ENCODE data around the gene HOXD4. TPM values are rescaled to one million over a fixed set of nuclear protein-coding genes. Genes with fewer than 3 reads are reported as not detected.

HOXD4 gene
- total and polyA plus RNA-seq, 10 of the 15 experiments (the other 5 are each of a cell fraction or from before 2014, with no cell fraction given) = 0.07 TPM; not detected in 9

DNA sequence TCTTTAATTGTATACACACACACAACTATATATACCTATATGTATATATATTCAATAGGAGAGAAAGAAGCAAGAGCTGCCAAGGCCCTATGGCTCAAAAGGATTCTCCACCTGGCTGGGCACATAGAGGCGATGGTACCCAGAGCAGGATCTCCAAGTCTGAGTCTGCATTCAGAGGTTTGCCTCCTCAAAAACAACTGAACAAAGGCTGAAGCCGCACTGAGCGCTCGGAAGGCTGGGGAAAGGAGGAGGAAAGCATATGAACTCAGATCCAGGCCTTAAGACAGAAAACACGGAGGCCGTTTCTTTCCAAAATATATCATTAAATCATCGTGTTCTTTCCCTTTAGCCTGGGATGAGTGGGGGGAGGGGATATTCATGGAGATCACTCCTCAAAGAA lies 48.2 kb upstream of the HOXD4 start:
- Histone ChIP-seq H3K4me1 (ENCODE audit: control insufficient read depth, insufficient read depth, low read length) (no peaks in the 10 kb centered on the region), H3K4me2 (ENCODE audit: control insufficient read depth, insufficient read depth) (no peak overlapping the region), H3K9ac (ENCODE audit: control insufficient read depth, insufficient read depth, low read length) (no peak overlapping the region), H3K36me3 (ENCODE audit: control insufficient read depth in 2 of 2, insufficient read depth in 2 of 2, low read length in 1 of 2) (no peaks in the 10 kb centered on the region), H3K27ac (ENCODE audit: control insufficient read depth, insufficient read depth) (no peak overlapping the region), H3K9me3 (replicated peaks; ENCODE audit: control insufficient read depth, insufficient read depth, low read length) (peaks cover 3% of the 10 kb centered on the region; the same call in 1 of the 3 replicates), H3K27me3 (replicated peaks in 1 of 2; ENCODE audit: control insufficient read depth in 2 of 2, insufficient read depth in 2 of 2, low read length in 1 of 2) (peaks cover 16 to 42% of the 10 kb centered on the region in 2 experiments), H4K20me1 (ENCODE audit: control insufficient read depth, insufficient read depth) (no peaks in the 10 kb centered on the region), H3K79me2 (ENCODE audit: control insufficient read depth, insufficient read depth, low read length) (no peaks in the 10 kb centered on the region), H2AFZ (ENCODE audit: control insufficient read depth, low read depth, low read length) (no peak overlapping the region), H3K4me3 (no peak overlapping the region)
- RAD21 ChIA-PET (ENCODE audit: unreplicated experiment) = no interaction called here
- no TSS peak for BruUV-seq (replicated peaks)
- 18% methylated on average over 7 of the region's 7 CpGs for WGBS (ENCODE audit: insufficient coverage, insufficient replicate concordance, low lambda C conversion rate, missing lambda C conversion rate)
- in situ Hi-C loops (cut with MboI) = no loop called here
- CTCF ChIA-PET = interaction anchor here (1.0 to 2.6 kb wide), 4 partner anchors 8 to 352 kb away, joined by 3 to 11 read pairs (median 4); no protein-coding TSS in a partner anchor
- TF ChIP-seq, protein P1, sequence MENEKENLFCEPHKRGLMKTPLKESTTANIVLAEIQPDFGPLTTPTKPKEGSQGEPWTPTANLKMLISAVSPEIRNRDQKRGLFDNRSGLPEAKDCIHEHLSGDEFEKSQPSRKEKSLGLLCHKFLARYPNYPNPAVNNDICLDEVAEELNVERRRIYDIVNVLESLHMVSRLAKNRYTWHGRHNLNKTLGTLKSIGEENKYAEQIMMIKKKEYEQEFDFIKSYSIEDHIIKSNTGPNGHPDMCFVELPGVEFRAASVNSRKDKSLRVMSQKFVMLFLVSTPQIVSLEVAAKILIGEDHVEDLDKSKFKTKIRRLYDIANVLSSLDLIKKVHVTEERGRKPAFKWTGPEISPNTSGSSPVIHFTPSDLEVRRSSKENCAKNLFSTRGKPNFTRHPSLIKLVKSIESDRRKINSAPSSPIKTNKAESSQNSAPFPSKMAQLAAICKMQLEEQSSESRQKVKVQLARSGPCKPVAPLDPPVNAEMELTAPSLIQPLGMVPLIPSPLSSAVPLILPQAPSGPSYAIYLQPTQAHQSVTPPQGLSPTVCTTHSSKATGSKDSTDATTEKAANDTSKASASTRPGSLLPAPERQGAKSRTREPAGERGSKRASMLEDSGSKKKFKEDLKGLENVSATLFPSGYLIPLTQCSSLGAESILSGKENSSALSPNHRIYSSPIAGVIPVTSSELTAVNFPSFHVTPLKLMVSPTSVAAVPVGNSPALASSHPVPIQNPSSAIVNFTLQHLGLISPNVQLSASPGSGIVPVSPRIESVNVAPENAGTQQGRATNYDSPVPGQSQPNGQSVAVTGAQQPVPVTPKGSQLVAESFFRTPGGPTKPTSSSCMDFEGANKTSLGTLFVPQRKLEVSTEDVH (IDR thresholded peaks at IDR 0.05; ENCODE audit: low read depth, partially characterized antibody) = no peak
- TF ChIP-seq, protein P2, sequence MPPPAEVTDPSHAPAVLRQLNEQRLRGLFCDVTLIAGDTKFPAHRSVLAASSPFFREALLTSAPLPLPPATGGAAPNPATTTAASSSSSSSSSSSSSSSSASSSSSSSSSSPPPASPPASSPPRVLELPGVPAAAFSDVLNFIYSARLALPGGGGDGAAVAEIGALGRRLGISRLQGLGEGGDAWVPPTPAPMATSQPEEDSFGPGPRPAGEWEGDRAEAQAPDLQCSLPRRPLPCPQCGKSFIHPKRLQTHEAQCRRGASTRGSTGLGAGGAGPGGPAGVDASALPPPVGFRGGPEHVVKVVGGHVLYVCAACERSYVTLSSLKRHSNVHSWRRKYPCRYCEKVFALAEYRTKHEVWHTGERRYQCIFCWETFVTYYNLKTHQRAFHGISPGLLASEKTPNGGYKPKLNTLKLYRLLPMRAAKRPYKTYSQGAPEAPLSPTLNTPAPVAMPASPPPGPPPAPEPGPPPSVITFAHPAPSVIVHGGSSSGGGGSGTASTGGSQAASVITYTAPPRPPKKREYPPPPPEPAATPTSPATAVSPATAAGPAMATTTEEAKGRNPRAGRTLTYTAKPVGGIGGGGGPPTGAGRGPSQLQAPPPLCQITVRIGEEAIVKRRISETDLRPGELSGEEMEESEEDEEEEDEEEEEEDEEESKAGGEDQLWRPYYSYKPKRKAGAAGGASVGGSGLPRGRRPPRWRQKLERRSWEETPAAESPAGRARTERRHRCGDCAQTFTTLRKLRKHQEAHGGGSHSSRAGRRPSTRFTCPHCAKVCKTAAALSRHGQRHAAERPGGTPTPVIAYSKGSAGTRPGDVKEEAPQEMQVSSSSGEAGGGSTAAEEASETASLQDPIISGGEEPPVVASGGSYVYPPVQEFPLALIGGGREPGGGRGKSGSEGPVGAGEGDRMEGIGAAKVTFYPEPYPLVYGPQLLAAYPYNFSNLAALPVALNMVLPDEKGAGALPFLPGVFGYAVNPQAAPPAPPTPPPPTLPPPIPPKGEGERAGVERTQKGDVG (CRISPR knock-in tag; IDR thresholded peaks at IDR 0.05) = no peak
- no peak for TF ChIP-seq IKZF2 (IDR thresholded peaks at IDR 0.05)
- TF ChIP-seq PML (IDR thresholded peaks at IDR 0.05; ENCODE audit: low read length) = no peak
- TF ChIP-seq YBX1 (IDR thresholded peaks at IDR 0.05) = no peak
- no peak for TF ChIP-seq EED (IDR thresholded peaks at IDR 0.05; ENCODE audit: low read depth)
- TF ChIP-seq, protein P3, sequence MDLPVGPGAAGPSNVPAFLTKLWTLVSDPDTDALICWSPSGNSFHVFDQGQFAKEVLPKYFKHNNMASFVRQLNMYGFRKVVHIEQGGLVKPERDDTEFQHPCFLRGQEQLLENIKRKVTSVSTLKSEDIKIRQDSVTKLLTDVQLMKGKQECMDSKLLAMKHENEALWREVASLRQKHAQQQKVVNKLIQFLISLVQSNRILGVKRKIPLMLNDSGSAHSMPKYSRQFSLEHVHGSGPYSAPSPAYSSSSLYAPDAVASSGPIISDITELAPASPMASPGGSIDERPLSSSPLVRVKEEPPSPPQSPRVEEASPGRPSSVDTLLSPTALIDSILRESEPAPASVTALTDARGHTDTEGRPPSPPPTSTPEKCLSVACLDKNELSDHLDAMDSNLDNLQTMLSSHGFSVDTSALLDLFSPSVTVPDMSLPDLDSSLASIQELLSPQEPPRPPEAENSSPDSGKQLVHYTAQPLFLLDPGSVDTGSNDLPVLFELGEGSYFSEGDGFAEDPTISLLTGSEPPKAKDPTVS (IDR thresholded peaks at IDR 0.05; ENCODE audit: low read depth, low read length) = no peak
- TF ChIP-seq, protein P4, sequence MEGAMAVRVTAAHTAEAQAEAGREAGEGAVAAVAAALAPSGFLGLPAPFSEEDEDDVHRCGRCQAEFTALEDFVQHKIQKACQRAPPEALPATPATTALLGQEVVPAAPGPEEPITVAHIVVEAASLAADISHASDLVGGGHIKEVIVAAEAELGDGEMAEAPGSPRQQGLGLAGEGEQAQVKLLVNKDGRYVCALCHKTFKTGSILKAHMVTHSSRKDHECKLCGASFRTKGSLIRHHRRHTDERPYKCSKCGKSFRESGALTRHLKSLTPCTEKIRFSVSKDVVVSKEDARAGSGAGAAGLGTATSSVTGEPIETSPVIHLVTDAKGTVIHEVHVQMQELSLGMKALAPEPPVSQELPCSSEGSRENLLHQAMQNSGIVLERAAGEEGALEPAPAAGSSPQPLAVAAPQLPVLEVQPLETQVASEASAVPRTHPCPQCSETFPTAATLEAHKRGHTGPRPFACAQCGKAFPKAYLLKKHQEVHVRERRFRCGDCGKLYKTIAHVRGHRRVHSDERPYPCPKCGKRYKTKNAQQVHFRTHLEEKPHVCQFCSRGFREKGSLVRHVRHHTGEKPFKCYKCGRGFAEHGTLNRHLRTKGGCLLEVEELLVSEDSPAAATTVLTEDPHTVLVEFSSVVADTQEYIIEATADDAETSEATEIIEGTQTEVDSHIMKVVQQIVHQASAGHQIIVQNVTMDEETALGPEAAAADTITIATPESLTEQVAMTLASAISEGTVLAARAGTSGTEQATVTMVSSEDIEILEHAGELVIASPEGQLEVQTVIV (IDR thresholded peaks at IDR 0.05; ENCODE audit: borderline replicate concordance, partially characterized antibody) = no peak
- TF ChIP-seq, protein P5, sequence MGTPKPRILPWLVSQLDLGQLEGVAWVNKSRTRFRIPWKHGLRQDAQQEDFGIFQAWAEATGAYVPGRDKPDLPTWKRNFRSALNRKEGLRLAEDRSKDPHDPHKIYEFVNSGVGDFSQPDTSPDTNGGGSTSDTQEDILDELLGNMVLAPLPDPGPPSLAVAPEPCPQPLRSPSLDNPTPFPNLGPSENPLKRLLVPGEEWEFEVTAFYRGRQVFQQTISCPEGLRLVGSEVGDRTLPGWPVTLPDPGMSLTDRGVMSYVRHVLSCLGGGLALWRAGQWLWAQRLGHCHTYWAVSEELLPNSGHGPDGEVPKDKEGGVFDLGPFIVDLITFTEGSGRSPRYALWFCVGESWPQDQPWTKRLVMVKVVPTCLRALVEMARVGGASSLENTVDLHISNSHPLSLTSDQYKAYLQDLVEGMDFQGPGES (IDR thresholded peaks at IDR 0.05) = no peak
- no peak for TF ChIP-seq NR2F1 (conservative IDR thresholded peaks at IDR 0.05)
- TF ChIP-seq TARDBP (IDR thresholded peaks at IDR 0.05; ENCODE audit: borderline replicate concordance) = no peak
- intact Hi-C loops (cut with micrococcal nuclease; ENCODE audit: unreplicated experiment) = no loop called here
- ATAC-seq = no peak
- SMC1A ChIA-PET (ENCODE audit: uncharacterized antibody, unreplicated experiment) = interaction anchor here (0.6 to 0.9 kb wide), 2 partner anchors 89 to 413 kb away, joined by 3 to 4 read pairs; no protein-coding TSS in a partner anchor
- no peak for FAIRE-seq
- POLR2A ChIA-PET = no interaction called here
- DNase-seq (ENCODE audit: low read depth, low spot score) = no peak
